ENCODE data around the gene RSPH3. TPM values are rescaled to one million over a fixed set of nuclear protein-coding genes. Genes with fewer than 3 reads are reported as not detected.

The RSPH3 gene
- total RNA-seq, 6 donors from 2014 or later, result 14.7 to 22.0 (median 18.2) TPM

- no peak overlapping the region for H3K27ac ChIP-seq
- ATAC-seq (ENCODE audit: low FRiP score in 2 of 2), result no peak
- TF ChIP-seq CTCF (IDR thresholded peaks at IDR 0.05) (no peak), POLR2AphosphoS5 (IDR thresholded peaks at IDR 0.05) (no peak), POLR2A (IDR thresholded peaks at IDR 0.05) (no peak), EP300 (IDR thresholded peaks at IDR 0.05) (no peak)
- no peak for DNase-seq
- H3K4me1 ChIP-seq, result no peaks in the 10 kb centered on the region
- H3K27me3 ChIP-seq, result no peaks in the 10 kb centered on the region
- WGBS, 2 donors, result 91 to 93% methylated on average over 14 of the region's 14 CpGs
- no peaks in the 10 kb centered on the region for H3K36me3 ChIP-seq
- H3K4me3 ChIP-seq, result no peak overlapping the region
- no peaks in the 10 kb centered on the region for H3K9me3 ChIP-seq
Observed at GRCh38 chr6:158923805-158924498, 76.0 kb downstream of the RSPH3 start.

Small RNAs within 50 kb of the gene (small RNA-seq; reads per million reads assigned to genes)
- 0 reads per million in 4 donors for gene RNU6-293P

Other genes starting within 250 kb of the RSPH3 start
- 100 to 1,000 TPM; 188 to 810 (median 346) TPM for gene EZR, start 180.8 kb downstream of the RSPH3 start, total RNA-seq
- 10 to 100 TPM in 2 of 6 donors, 1 to 10 TPM in 4; 7.8 to 19.3 (median 8.8) TPM for gene TAGAP, start 44.8 kb upstream of the RSPH3 start, total RNA-seq
- 1 to 10 TPM in 2 of 6 donors, under 1 TPM in 2, not detected in 2; 0.30 to 1.8 (median 0.65) TPM for gene FNDC1, start 169.2 kb upstream of the RSPH3 start, total RNA-seq